Activated CD8-positive, alpha-beta memory T cell treated with anti-CD3 and anti-CD28 coated beads for 4 hours (primary cell): ENCODE measurements around the gene CTU2.

Experiments used
- DNase-seq, 2 donors: peaks; one replicate each; pipeline ENCODE4 v3.0.0-alpha.2; 2020; ENCODE audit warnings: low read depth in 2 of 2

CTU2 gene

GRCh38 chr16:88730632-88731607 lies 24.6 kb downstream of the CTU2 start:
- no peak for DNase-seq

GRCh38 chr16:88731699-88732098 lies 25.4 kb downstream of the CTU2 start:
- DNase-seq, result no peak

GRCh38 chr16:88732172-88732960 lies 26.1 kb downstream of the CTU2 start:
- DNase-seq, result no peak

- no peak for DNase-seq
Observed at GRCh38 chr16:88732961-88733294, 26.6 kb downstream of the CTU2 start.

GRCh38 chr16:88733630-88734360 lies 27.5 kb downstream of the CTU2 start:
- no peak for DNase-seq

- DNase-seq, result no peak
Observed at GRCh38 chr16:88734361-88734728, 28.0 kb downstream of the CTU2 start.

GRCh38 chr16:88735121-88735520 lies 28.8 kb downstream of the CTU2 start:
- no peak for DNase-seq

- no peak for DNase-seq
Observed at GRCh38 chr16:88735616-88736015, 29.3 kb downstream of the CTU2 start.

GRCh38 chr16:88736088-88736487 lies 29.8 kb downstream of the CTU2 start:
- DNase-seq, result no peak

GRCh38 chr16:88736496-88736895 lies 30.2 kb downstream of the CTU2 start:
- no peak for DNase-seq

GRCh38 chr16:88737298-88738150 lies 31.2 kb downstream of the CTU2 start:
- peak; percentile 29 to 57 for DNase-seq

GRCh38 chr16:88738151-88739084 lies 32.1 kb downstream of the CTU2 start:
- DNase-seq, result no peak

- no peak for DNase-seq
Observed at GRCh38 chr16:88739139-88739976, 33.1 kb downstream of the CTU2 start.

- no peak for DNase-seq
Observed at GRCh38 chr16:88739977-88740726, 33.8 kb downstream of the CTU2 start.

- DNase-seq, result no peak
Observed at GRCh38 chr16:88740727-88741055, 34.4 kb downstream of the CTU2 start.

- DNase-seq, result no peak
Observed at GRCh38 chr16:88741368-88741767, 35.1 kb downstream of the CTU2 start.

- DNase-seq, result no peak
Observed at GRCh38 chr16:88742896-88743605, 36.7 kb downstream of the CTU2 start.
